ENCODE data around the gene RBM38. TPM values are rescaled to one million over a fixed set of nuclear protein-coding genes. Genes with fewer than 3 reads are reported as not detected.

The RBM38 gene
- total and polyA plus RNA-seq, 2 of the 13 experiments (the other 11 are each of a cell fraction or from before 2014, with no cell fraction given): 24.2 to 34.2 TPM

- TF ChIP-seq YEATS2 (CRISPR knock-in tag; IDR thresholded peaks at IDR 0.05; ENCODE audit: borderline replicate concordance) (peak; percentile 89), ZNF569 (CRISPR knock-in tag; IDR thresholded peaks at IDR 0.05; ENCODE audit: borderline replicate concordance) (no peak), ZNF460 (CRISPR knock-in tag; IDR thresholded peaks at IDR 0.05; ENCODE audit: borderline replicate concordance) (peak; percentile 49; the same call in 1 of the 2 replicates), RBAK (CRISPR knock-in tag; IDR thresholded peaks at IDR 0.05) (no peak), ZNF33A (CRISPR knock-in tag; IDR thresholded peaks at IDR 0.05; ENCODE audit: borderline replicate concordance) (peak; percentile 50; the same call in 1 of the 2 replicates), ZNF746 (CRISPR knock-in tag; IDR thresholded peaks at IDR 0.05) (peak; percentile 79), REL (CRISPR knock-in tag; conservative IDR thresholded peaks at IDR 0.05) (peak; percentile 90; the same call in 1 of the 2 replicates), GFI1 (CRISPR knock-in tag; IDR thresholded peaks at IDR 0.05; ENCODE audit: borderline replicate concordance) (no peak), ZNF296 (CRISPR knock-in tag; conservative IDR thresholded peaks at IDR 0.05) (peak; percentile 78; the same call in 1 of the 2 replicates), RFX1 (IDR thresholded peaks at IDR 0.05) (peak; percentile 58; the same call in 1 of the 2 replicates), SETDB1 (CRISPR knock-in tag; IDR thresholded peaks at IDR 0.05; ENCODE audit: borderline replicate concordance) (0 out of 2 replicates have a peak, but pooled peaks have one; percentile 2), ZNF670 (CRISPR knock-in tag; IDR thresholded peaks at IDR 0.05; ENCODE audit: borderline replicate concordance) (peak; percentile 98), DNMT1 (CRISPR knock-in tag; IDR thresholded peaks at IDR 0.05) (0 out of 2 replicates have a peak, but pooled peaks have one; percentile 44), ZNF768 (CRISPR knock-in tag; IDR thresholded peaks at IDR 0.05) (peak; percentile 84; the same call in 1 of the 2 replicates), HDAC6 (IDR thresholded peaks at IDR 0.05; ENCODE audit: low read depth, low read length) (no peak), ZKSCAN8 (CRISPR knock-in tag; IDR thresholded peaks at IDR 0.05; ENCODE audit: borderline replicate concordance) (no peak; the same call in 1 of the 2 replicates), ZBTB25 (CRISPR knock-in tag; IDR thresholded peaks at IDR 0.05) (0 out of 2 replicates have a peak, but pooled peaks have one; percentile 59), ZNF776 (CRISPR knock-in tag; IDR thresholded peaks at IDR 0.05) (peak; percentile 89; the same call in 1 of the 2 replicates), ATAD3A (CRISPR knock-in tag; IDR thresholded peaks at IDR 0.05) (no peak), EHMT2 (IDR thresholded peaks at IDR 0.05; ENCODE audit: borderline replicate concordance, low read depth, low read length) (peak; percentile 70; the same call in 1 of the 2 replicates), CC2D1A (CRISPR knock-in tag; IDR thresholded peaks at IDR 0.05) (no peak)
- TF ChIP-seq, protein P1, sequence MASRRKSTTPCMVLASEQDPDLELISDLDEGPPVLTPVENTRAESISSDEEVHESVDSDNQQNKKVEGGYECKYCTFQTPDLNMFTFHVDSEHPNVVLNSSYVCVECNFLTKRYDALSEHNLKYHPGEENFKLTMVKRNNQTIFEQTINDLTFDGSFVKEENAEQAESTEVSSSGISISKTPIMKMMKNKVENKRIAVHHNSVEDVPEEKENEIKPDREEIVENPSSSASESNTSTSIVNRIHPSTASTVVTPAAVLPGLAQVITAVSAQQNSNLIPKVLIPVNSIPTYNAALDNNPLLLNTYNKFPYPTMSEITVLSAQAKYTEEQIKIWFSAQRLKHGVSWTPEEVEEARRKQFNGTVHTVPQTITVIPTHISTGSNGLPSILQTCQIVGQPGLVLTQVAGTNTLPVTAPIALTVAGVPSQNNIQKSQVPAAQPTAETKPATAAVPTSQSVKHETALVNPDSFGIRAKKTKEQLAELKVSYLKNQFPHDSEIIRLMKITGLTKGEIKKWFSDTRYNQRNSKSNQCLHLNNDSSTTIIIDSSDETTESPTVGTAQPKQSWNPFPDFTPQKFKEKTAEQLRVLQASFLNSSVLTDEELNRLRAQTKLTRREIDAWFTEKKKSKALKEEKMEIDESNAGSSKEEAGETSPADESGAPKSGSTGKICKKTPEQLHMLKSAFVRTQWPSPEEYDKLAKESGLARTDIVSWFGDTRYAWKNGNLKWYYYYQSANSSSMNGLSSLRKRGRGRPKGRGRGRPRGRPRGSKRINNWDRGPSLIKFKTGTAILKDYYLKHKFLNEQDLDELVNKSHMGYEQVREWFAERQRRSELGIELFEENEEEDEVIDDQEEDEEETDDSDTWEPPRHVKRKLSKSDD (CRISPR knock-in tag; IDR thresholded peaks at IDR 0.05; ENCODE audit: low read depth): no peak
- TF ChIP-seq, protein P2, sequence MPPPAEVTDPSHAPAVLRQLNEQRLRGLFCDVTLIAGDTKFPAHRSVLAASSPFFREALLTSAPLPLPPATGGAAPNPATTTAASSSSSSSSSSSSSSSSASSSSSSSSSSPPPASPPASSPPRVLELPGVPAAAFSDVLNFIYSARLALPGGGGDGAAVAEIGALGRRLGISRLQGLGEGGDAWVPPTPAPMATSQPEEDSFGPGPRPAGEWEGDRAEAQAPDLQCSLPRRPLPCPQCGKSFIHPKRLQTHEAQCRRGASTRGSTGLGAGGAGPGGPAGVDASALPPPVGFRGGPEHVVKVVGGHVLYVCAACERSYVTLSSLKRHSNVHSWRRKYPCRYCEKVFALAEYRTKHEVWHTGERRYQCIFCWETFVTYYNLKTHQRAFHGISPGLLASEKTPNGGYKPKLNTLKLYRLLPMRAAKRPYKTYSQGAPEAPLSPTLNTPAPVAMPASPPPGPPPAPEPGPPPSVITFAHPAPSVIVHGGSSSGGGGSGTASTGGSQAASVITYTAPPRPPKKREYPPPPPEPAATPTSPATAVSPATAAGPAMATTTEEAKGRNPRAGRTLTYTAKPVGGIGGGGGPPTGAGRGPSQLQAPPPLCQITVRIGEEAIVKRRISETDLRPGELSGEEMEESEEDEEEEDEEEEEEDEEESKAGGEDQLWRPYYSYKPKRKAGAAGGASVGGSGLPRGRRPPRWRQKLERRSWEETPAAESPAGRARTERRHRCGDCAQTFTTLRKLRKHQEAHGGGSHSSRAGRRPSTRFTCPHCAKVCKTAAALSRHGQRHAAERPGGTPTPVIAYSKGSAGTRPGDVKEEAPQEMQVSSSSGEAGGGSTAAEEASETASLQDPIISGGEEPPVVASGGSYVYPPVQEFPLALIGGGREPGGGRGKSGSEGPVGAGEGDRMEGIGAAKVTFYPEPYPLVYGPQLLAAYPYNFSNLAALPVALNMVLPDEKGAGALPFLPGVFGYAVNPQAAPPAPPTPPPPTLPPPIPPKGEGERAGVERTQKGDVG (CRISPR knock-in tag; IDR thresholded peaks at IDR 0.05; ENCODE audit: borderline replicate concordance): peak; percentile 86; the same call in 1 of the 2 replicates
These were observed 40.0 kb upstream of the RBM38 start, which contains the start of gene RAE1 (continued) for GRCh38 chr20:57351042-57351783.
